Measurements from ENCODE around the gene EFNA4.

EFNA4 gene

DNA sequence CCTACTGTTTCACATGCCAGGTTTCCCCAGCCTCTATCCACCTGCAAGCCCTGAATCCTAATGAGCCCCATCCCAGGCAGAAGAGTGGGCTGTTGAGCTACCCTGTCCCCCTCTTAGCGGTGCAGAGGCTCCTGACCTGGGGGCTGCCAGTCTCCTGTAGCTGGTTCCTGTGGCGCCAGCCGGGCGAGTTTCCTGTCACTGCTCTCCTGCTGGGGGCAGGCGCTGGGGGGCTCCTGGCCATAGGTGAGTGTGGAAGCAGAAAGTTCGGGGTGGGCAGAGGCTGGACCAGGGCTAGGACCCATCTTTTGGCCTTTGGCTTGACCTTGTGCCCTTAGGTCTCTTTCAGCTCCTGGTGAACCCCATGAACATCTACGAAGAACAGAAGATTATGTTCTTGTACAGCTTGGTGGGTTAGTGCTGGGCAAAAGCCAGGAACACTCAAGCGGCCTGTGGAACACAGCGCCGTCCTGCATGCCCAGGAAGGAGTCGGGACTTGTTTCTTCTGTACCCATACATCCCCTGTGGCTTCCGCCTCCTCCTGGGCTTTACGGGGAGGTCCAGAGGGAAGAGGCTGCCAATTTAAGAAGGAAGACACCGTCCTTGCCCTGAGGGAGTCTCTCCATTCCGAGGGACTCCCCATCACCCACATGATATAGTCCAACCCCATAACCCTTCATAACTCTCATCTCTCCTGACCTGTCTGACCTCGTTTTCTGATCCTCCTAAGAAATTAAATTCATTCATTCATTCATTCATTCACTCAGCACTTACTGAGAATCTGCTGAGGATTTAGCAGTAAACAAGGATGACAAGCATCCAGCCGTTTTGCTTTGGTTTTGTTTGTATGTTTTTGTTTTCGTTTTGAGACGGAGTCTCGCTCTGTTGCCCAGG lies 29.0 kb upstream of the EFNA4 start:
- DNase-seq, result no peak

GRCh38 chr1:155035936-155036335 lies 27.6 kb upstream of the EFNA4 start:
- no peak for DNase-seq

DNA sequence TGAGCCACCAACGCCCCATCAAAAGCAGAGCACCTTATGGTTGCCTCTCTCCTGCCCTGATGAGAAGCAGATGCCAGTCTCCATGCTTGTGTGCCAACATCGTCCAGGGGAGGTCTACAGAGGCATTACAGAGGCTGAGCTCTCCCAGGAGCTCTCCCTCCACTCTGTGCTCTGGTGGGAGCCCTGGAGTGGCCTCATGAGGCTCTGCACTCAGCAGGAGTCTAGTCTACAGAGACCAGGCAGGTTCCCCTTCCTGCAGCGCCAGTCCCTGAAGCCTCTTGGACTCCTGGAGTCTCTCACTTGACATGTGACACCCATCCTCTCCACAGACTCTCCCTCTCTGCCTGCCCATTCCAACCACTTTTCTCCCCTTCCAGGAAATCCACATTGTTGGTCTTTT lies 26.5 kb upstream of the EFNA4 start:
- no peak for DNase-seq

DNA sequence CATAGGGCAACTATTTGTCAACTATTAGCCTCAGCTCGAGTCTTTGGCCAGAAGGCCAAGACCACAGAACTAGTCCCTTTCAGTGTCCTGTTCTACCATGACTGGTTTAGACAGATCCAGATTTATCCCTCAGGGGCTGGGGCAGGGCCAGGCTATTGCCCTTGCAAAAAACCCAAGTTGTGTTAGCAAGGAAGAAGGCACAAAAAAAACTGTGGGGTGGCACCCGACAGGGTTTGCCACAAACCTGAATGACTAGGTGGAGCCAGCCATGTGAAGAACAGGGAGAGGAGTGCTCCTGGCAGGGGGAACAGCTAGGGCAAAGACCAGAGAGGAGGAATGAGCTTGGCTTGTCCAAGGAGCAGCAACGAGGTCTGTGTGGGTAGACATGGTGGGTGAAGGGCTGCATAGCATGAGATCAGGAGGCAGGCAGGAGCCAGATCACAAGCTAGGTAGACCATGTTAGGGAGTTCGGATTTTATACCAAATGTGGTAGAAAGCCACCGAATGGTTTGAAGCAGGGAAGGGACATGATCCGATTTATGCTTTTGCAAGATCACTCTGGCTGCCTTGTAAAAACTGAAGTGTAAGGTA lies 25.6 kb upstream of the EFNA4 start:
- no peak for DNase-seq

GRCh38 chr1:155038602-155039307 lies 24.8 kb upstream of the EFNA4 start:
- DNase-seq, result no peak

DNA sequence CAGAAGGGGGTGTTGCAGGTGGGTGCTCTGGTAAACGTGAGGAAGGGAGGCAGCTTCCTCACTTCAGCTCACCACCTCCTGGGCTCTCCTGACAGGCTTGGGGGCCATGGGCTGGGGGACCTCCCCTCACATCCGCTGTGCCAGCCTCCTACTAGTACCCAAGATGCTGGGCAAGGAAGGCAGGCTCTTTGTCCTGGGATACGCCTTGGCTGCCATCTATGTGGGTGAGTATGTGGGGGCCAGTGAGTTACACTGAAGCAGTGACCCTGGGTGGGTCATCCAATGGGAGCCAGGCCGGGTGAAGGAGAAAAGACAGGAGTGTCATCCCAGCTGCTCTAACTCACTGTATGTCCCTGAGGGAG lies 24.3 kb upstream of the EFNA4 start:
- DNase-seq, result no peak

DNA sequence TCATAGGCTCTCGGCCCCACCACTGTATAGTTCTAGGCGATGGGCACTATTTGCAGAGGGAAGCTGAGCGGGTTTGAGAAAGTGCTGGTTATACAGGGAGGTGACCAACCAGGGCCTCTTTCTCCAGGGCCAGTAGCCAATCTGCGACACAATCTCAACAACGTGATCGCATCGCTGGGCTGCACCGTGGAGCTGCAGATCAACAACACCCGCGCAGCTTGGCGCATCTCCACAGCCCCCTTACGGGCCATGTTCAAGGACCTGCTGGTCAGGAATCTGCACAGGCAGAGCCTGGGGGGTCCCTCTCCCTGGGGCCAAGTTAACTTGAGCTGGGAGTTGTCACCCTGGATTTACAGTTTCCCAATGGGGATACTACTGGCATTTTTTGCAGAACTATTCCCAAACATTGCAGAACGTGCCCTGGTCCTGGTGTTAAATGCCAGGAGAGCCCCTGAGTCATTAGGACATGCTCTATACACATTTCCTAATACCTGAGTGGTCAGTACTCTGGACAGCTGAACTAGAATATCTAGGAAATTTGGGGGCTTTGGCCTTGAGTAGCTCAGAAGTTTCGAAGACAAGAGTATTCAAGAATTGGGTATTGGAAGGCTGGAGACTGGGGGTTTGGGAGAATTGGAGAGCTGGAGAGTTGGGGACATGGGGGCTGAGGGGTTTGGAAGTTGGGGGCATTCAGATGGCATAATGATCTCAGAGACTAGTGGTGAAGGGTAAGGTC lies 23.0 kb upstream of the EFNA4 start:
- DNase-seq, result no peak

GRCh38 chr1:155042789-155043188 lies 20.8 kb upstream of the EFNA4 start:
- no peak for DNase-seq

DNA sequence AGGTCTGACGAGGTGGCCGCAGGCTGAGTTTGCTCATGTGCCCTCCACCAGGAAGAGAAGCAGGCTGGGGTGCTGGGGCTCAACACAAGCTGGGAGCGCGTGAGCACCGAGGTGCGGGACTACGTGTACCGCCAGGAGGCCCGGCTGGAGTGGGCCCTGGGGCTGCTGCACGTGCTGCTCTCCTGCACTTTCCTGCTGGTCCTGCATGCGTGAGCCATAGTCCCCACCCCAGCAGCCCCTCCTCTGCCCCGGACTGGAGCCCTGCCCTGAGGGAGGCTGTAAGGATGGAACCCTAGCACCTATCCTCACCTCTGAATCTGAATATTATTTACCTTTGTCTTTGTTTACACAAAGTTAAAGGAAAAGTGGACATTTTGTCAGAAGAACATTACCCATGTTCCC lies 20.2 kb upstream of the EFNA4 start:
- DNase-seq, result no peak

DNA sequence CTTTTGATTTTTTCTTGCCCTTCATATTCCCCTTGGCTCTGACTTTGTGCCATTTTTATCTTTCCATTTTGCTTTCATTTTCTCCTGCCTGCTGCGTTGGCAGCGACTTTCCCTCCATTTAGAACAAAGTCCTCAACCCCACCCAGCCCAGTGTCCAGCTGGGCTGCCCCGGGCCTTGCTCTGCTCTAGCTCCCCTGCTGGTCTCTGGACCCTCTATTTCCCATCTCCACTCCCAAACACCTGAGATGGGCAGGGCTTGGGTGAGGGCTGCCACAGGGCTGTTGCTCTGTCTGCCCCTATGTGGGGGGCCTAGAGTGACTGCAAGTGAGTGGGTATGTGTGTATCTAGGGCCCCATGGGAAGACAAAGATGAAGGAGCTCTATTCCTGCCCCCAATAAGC lies 19.7 kb upstream of the EFNA4 start:
- no peak for DNase-seq

DNA sequence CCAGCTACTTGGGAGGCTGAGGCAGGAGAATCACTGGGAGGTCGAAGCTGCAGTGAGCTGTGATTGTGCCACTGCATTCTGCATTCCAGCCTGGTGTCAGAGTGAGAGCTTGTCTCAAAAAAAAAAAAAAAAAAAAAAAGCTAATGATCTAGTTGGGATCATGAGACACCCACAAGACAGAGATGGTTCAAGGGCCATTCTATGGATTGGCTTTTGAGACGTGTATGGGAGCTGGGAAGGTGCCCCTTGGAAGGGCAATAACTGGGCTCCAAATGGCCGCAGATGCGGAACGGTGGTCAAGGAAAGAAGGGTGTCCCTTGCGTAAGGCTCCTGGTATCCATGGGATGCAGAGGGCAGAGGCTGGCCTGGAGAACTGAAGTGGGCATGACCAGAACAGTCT lies 19.2 kb upstream of the EFNA4 start:
- no peak for DNase-seq

GRCh38 chr1:155044812-155045657 lies 18.5 kb upstream of the EFNA4 start:
- peak; percentile 11 to 70 (median 46) for DNase-seq

DNA sequence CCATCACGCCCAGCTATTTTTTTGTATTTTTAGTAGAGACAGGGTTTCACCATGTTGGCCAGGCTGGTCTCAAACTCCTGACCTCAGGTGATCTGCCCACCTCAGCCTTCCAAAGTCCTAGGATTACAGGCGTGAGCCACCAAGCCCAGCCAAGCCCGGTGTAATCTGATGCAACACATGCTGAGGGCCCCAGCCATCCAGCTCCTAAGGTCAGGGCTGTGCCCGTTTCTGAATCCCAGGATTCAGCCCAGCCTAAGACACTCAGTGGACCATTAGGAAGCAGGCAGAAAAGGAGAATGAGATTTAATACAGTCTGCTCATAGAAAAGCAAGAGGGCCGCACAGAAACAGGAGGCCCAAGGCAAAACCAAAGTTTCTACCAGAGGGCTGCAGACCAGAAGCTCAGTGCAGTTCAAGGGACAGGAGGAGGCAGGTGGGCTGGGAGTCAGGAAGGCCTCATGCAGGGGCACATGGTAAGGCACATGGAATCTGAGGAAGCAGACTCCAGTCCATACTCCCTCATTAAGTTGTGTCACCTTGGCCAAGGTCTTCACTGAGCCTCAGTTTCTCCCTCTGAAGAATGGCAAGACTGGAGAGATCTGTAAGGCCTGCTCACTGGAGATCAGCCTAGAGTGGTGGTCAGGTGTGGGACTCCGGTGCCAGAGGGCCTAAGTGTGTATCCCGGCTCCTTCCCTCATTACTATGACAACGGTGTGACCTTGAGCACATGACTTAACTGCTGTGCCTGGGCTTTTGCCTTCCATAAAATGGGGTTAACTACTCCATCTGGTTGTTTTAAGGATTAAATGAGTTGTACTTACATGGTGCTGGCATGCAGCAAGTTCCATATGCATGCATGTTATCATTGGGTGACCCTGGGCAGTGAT lies 14.8 kb upstream of the EFNA4 start:
- no peak for DNase-seq

DNA sequence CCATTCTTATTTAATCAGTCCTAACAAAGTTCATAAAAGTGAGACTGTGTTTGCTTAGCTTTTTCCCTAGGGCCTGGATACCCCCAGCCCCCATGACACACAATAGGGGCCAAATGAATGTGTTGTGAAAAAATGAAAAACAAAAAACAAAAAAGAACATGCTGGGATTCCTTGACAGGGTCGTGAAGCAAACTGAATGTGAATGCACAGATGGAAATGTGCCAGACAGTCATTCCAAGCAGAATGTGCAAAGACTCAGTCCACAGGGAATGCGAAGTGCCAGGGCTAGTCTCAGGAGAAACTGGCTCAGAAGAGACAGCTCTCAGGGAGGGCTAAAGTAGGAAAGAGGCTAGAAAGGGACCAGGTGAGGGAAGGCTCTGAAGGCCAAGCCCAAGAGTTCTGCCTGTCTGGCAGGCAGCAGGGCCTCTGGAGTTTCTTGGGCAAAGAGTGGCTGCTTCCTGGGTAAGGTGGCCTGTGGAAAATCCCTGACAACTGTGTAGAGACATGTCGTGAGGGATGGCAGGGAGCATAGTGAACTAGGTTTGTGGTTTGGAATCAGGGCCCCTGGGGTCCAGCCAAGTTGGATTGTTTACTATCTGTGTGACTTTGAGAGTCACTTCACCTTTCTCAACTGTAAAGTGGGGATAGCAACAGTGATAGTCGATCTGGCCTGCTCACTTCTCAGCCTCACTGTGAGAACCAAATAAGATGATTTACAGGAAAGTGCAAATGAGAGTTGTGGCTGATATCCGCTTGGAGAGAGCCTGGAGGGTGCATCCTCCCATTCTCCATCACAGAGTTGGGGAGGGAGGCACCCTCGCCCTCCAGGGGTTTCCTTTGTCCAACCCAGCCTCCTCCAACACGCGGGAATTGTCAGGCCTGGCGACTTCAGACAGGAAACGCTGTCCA lies 13.6 kb upstream of the EFNA4 start:
- peak in 1 of 6 experiments; percentile 24 for DNase-seq

GRCh38 chr1:155050560-155051341 lies 12.8 kb upstream of the EFNA4 start, which contains the start of gene ADAM15:
Gene ADAM15 (plus strand): TSS chr1:155051316. CDS start chr1:155051387, 71 bp downstream.
- peak; percentile 56 to 79 (median 76) for DNase-seq

DNA sequence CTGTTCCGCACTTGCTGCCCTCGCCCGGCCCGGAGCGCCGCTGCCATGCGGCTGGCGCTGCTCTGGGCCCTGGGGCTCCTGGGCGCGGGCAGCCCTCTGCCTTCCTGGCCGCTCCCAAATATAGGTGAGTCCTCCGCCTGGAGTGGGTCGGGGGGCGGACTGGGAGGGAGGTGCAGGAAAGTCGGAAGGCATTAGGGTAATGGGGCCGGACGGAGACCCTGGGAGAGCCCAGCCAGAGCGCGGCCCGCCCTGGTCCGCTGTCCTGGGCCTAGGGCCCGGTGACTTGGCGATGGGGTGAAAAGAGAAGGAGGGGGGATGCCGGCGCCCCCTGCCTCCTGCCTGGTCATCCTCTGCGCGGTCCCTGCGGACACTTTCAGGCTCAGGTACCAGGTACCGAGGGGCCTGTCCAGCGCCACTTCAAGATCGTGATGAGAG lies 12.2 kb upstream of the EFNA4 start:
- DNase-seq, result no peak

DNA sequence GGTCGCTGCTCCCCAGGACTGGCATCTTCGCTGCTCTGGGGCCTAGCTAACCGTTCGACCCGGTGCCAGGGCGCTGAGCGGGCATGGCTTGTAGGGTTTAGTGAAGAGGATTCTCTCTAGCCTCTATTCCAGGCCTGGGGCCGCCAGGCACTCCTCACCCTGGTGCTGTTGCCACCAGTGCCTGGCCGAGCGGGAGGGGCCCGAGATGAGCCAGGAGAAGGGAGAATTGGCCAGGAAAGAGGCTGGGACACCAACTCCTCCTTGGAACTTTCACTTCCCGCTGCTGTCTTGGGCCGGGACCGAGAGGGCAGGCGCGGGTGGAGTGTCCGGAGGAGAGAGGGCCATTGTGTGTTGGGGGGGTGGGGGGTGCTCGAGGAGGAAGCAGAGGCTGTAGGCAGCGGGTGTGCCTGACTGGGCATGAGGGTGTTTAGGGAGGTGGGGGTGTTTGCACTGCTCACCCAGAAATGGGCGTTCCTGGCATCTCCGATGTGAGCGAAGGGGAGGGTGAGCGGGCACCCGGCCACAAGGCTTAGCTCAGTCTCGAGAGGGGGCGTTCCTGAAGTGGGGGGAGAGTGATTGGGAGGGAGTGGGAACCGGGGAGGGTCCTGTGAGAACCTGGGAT lies 11.7 kb upstream of the EFNA4 start:
- peak in 5 of 6 experiments; percentile 15 to 62 (median 38) for DNase-seq

All from stimulated activated naive CD4-positive, alpha-beta T cell (primary cell).